AG09309 (cell line): ENCODE data around the gene CHD5.

Source experiments
- DNase-seq: peaks from one replicate; pipeline ENCODE4 v3.0.0-alpha.2; 2010; ENCODE audit warnings: low read depth
- H3K4me3 ChIP-seq: 2 replicates; pipeline ENCODE4 v1.5.1; 2011; ENCODE audit warnings: mild to moderate bottlenecking, low read depth, low read length, moderate library complexity; ENCODE audit not compliant: control insufficient read depth
- CTCF ChIP-seq: IDR thresholded peaks from 2 replicates; pipeline ENCODE4 v1.5.1; 2011; ENCODE audit warnings: mild to moderate bottlenecking, low read depth, low read length, inconsistent platforms; ENCODE audit not compliant: insufficient read depth, control insufficient read depth; ENCODE audit errors: missing control alignments

Gene CHD5

DNA sequence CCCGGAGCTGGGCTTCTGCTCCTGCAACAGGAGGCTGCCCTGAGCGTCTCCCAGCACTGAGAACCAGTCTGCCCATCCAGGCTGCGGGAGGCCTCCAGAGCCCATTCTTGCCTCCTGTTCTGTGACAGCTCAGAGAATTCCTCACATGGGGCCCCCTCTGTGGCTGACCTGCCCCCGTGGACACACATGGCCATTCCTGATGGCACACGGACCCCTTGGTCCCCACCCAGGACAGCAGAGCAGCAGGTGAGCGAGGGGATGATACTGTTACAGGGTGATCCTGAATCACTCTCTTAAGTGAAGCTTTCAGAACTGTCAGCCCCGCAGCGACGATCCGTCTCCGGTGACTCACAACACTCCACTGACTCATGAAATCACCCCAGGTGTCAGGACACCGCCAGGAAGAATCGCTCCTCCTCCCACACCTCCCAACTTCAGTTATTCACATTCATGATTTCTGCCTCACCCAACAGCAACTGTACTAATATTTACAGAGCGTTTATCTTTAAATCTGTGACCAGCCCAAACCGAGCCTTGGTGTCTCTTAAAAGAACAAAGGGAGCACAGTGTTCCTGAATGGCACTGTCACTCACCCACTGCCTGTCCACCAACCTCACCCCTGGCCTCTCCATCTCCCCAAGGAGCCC lies 22.5 kb downstream of the CHD5 start:
- no peak overlapping the region for H3K4me3 ChIP-seq
- TF ChIP-seq CTCF, result no peak
- no peak for DNase-seq

GRCh38 chr1:6157132-6157527 lies 23.0 kb downstream of the CHD5 start:
- H3K4me3 ChIP-seq, result no peak overlapping the region
- no peak for DNase-seq
- no peak for TF ChIP-seq CTCF

- H3K4me3 ChIP-seq, result no peak overlapping the region
- no peak for DNase-seq
- no peak for TF ChIP-seq CTCF
Measured at GRCh38 chr1:6154525-6155319, 25.4 kb downstream of the CHD5 start.

DNA sequence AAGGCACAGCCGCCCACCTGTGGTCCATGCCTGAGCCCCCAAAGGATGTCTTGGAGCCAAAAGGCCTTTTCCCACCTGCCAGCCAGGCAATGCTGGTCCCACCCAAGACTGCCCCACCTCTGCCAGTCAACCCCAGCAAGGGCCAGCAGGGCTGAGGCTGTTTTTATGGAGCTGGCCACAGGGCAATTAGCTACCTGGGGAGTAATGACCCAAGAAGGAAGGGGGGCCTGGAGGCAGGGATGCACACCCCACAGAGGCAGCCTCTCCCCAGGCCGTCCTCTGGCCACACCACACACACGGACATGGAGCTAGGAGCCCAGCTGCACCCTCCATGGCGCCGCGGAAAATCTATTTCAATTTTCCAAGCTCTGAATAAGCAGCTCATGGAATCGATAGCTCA lies 27.2 kb downstream of the CHD5 start:
- TF ChIP-seq CTCF, result no peak
- no peak overlapping the region for H3K4me3 ChIP-seq
- DNase-seq, result no peak

DNA sequence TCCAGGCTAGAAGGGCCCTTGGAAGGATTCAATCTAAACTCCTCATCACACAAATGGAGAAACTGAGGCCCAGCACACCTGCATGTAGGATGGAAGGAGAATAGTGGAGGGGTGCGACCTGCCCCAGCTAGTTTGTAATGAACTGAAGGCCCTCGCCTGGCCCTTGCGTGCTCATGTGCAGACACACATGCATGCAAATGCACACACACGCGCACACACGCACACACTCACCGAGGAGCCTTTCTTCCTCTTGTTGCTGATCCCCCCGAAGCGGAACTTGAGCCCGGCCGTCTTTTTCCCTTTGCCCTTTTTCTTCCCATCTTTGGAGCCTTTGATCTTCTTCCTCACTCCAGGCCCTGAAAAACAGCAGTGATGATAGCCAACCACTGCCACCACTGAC lies 27.9 kb downstream of the CHD5 start:
- no peak overlapping the region for H3K4me3 ChIP-seq
- DNase-seq, result no peak
- TF ChIP-seq CTCF, result no peak

- no peak for TF ChIP-seq CTCF
- no peak for DNase-seq
- H3K4me3 ChIP-seq, result no peak overlapping the region
Measured at GRCh38 chr1:6151291-6151822, 28.8 kb downstream of the CHD5 start.
